Fibroblast of the aortic adventitia (primary cell): ENCODE measurements around the gene ATP1B3. TPM values are rescaled to one million over a fixed set of nuclear protein-coding genes. Genes with fewer than 3 reads are reported as not detected.
"Not testable (repeated sequence)": the region's sequence is repeated elsewhere in the genome, so short reads cannot be mapped to it uniquely, and the experiment has no call there.

ENCODE experiments used
- DNase-seq: peaks from one replicate; pipeline ENCODE4 v3.0.0-alpha.2; 2010; ENCODE audit warnings: low read depth
- H3K4me3 ChIP-seq: 2 replicates; pipeline ENCODE4 v1.5.1; 2011; ENCODE audit warnings: low read depth, mild to moderate bottlenecking, control low read depth, low read length, moderate library complexity
- CTCF ChIP-seq: IDR thresholded peaks from 2 replicates; pipeline ENCODE4 v1.5.1; 2011; ENCODE audit warnings: mild to moderate bottlenecking, low read length, control low read depth, inconsistent platforms; ENCODE audit not compliant: insufficient read depth
- total RNA-seq: library from RNA; depleted of rRNA; stranded (reverse); fragments of >200 nt; gene quantifications from 2 replicates; pipeline ENCODE4 v1.2.3, GENCODE V29; 2012; ENCODE audit warnings: low replicate concordance

ATP1B3 gene
- total RNA-seq, 1 donor, result 70.2 TPM

- TF ChIP-seq CTCF, result no peak
- DNase-seq, result no peak
- no peak overlapping the region for H3K4me3 ChIP-seq
These were observed 37.1 kb upstream of the ATP1B3 start for GRCh38 chr3:141839389-141839788.

- peak overlapping the region; percentile 13 for H3K4me3 ChIP-seq
- peak; percentile 86 for DNase-seq
- no peak for TF ChIP-seq CTCF
These were observed 35.5 kb upstream of the ATP1B3 start for GRCh38 chr3:141840737-141841544.

GRCh38 chr3:141844108-141844507 is 32.3 kb upstream of the ATP1B3 start:
- DNase-seq, result no peak
- no peak overlapping the region for H3K4me3 ChIP-seq
- TF ChIP-seq CTCF, result no peak

- no peak overlapping the region for H3K4me3 ChIP-seq
- no peak for DNase-seq
- no peak for TF ChIP-seq CTCF
These were observed 31.6 kb upstream of the ATP1B3 start for GRCh38 chr3:141844812-141845211.

- no peak overlapping the region for H3K4me3 ChIP-seq
- TF ChIP-seq CTCF, result no peak
- DNase-seq, result no peak
These were observed 30.9 kb upstream of the ATP1B3 start for GRCh38 chr3:141845407-141846049.

- DNase-seq, result peak; percentile 28
- no peak for TF ChIP-seq CTCF
- H3K4me3 ChIP-seq, result no peak overlapping the region
These were observed 30.4 kb upstream of the ATP1B3 start for GRCh38 chr3:141846050-141846433.

- DNase-seq, H3K4me3 ChIP-seq: not testable (repeated sequence)
These were observed 28.2 kb upstream of the ATP1B3 start for GRCh38 chr3:141848159-141848748.
